Tibial artery (tissue), 4 donors: Measurements from ENCODE around the gene ZC3HAV1L.
A peak's percentile ranks its signal among the peaks of the same experiment; 100 is the strongest.

Source experiments
- DNase-seq, 2 donors: peaks; one replicate each; pipeline ENCODE4 v3.0.0-alpha.2; 2019
- H3K27ac ChIP-seq, 2 donors: fragments of 200-600 bp; sonication (generic) in 1 of 2; 1 replicate in 1 of 2; 2 replicates in 1 of 2; pipeline ENCODE4 v1.5.1; 2018 to 2019; ENCODE audit warnings: mild to moderate bottlenecking in 1 of 2
- H3K27me3 ChIP-seq, 2 donors: fragments of 200-600 bp; sonication (generic) in 1 of 2; one replicate each; pipeline versions ENCODE4 v1.5.1 to v1.6.0; 2016 to 2019
- H3K36me3 ChIP-seq, 3 donors: fragments of 200-600 bp; sonication (generic) in 2 of 3; one replicate each; pipeline ENCODE4 v1.5.1; 2016 to 2019; ENCODE audit warnings: mild to moderate bottlenecking in 2 of 3
- H3K4me1 ChIP-seq, 4 donors: fragments of 200-600 bp; sonication (generic) in 2 of 4; 1 replicate in 3 of 4; 2 replicates in 1 of 4; pipeline ENCODE4 v1.5.1; 2016 to 2019
- H3K4me3 ChIP-seq, 2 donors: fragments of 200-600 bp; sonication (generic) in 1 of 2; 1 replicate in 1 of 2; 2 replicates in 1 of 2; pipeline ENCODE4 v1.5.1; 2018 to 2019; ENCODE audit warnings: mild to moderate bottlenecking in 2 of 2
- H3K9me3 ChIP-seq, 3 donors: fragments of 200-600 bp; sonication (generic) in 1 of 3; one replicate each; pipeline ENCODE4 v1.5.1; 2016 to 2019
- intact Hi-C: fragments of 100-400 bp; cut with DNase I; formaldehyde crosslinking; loops from one replicate; pipeline ENCODE4 v1.15.0; 2023; ENCODE audit warnings: low total_unique reads
- TF ChIP-seq, protein P1 (sequence below), 2 experiments: fragments of 200-600 bp in 1 of 2; fragments of 450-650 bp in 1 of 2; IDR thresholded peaks; one replicate each; pipeline ENCODE4 v1.5.1; 2017 to 2019; ENCODE audit warnings: antibody characterized with exemption in 2 of 2, mild to moderate bottlenecking in 1 of 2, moderate library complexity in 1 of 2

ZC3HAV1L gene, protein sequence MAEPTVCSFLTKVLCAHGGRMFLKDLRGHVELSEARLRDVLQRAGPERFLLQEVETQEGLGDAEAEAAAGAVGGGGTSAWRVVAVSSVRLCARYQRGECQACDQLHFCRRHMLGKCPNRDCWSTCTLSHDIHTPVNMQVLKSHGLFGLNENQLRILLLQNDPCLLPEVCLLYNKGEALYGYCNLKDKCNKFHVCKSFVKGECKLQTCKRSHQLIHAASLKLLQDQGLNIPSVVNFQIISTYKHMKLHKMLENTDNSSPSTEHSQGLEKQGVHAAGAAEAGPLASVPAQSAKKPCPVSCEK

DNA sequence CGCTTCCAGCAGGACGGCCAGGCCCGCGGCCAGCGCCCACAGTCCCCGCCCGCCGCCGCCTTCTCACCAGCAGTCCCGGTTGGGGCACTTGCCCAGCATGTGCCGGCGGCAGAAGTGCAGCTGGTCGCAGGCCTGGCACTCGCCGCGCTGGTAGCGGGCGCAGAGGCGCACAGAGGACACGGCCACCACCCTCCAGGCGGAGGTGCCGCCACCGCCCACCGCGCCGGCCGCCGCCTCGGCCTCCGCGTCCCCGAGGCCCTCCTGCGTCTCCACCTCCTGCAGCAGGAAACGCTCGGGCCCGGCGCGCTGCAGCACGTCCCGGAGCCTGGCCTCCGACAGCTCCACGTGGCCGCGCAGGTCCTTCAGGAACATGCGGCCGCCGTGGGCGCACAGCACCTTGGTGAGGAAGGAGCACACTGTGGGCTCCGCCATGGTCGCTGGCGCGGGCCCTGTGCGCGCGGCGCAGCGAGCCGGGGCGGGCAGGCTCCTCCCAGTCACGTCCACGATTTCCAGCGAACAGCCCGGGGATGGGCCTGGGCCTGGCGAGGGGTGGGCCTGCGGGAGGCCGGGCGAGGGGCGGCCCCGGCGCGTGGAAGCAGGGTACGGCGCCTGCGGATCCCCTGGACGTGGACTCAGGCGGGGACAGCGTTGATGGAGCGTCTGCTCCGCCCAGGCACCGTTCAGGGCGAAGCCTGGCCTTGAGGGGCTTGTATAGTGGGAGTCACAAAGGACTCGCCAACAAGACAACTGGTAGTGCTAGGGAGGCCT, at the start of gene ZC3HAV1L:
TSS of gene ZC3HAV1L (minus strand) at position 457 of the 768 bp plus-strand sequence. CDS start at position 432, 25 bp downstream.
- peak; percentile 33 to 71 for DNase-seq
- Histone ChIP-seq H3K27ac (peak within 1 kb of the TSS; percentile 60 to 68), H3K36me3 (peaks cover 0 to 8% (median 5%) of the 10 kb centered on the region in 3 donors), H3K9me3 (no peaks in the 10 kb centered on the region), H3K4me1 (peaks cover 0 to 18% (median 14%) of the 10 kb centered on the region in 4 donors), H3K27me3 (no peaks in the 10 kb centered on the region), H3K4me3 (peak within 1 kb of the TSS; percentile 71 to 73)
- intact Hi-C loops = no loop called here
- TF ChIP-seq, protein P1, sequence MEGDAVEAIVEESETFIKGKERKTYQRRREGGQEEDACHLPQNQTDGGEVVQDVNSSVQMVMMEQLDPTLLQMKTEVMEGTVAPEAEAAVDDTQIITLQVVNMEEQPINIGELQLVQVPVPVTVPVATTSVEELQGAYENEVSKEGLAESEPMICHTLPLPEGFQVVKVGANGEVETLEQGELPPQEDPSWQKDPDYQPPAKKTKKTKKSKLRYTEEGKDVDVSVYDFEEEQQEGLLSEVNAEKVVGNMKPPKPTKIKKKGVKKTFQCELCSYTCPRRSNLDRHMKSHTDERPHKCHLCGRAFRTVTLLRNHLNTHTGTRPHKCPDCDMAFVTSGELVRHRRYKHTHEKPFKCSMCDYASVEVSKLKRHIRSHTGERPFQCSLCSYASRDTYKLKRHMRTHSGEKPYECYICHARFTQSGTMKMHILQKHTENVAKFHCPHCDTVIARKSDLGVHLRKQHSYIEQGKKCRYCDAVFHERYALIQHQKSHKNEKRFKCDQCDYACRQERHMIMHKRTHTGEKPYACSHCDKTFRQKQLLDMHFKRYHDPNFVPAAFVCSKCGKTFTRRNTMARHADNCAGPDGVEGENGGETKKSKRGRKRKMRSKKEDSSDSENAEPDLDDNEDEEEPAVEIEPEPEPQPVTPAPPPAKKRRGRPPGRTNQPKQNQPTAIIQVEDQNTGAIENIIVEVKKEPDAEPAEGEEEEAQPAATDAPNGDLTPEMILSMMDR (IDR thresholded peaks at IDR 0.05) = no peak

DNA sequence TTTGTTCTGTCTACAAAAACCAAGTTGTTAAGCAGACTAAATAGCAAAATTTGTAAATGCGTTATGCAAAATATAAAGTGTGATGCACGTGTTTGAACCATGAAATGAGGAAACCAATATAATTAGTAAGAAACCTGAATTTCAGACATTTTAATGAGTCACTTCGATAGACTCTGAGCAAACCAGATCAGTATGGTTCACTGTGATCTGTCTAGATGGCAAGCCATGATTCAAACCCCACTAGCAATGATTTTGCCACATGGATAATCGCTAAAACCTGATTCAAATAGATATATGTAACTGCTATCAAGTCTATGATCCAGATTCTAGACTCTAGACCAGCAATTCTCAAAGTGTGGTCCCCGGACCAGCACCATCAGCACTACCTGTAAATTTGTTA, 48.9 kb upstream of the ZC3HAV1L start:
- H3K9me3 ChIP-seq = no peaks in the 10 kb centered on the region
- DNase-seq = no peak
- intact Hi-C loops = no loop called here
- H3K36me3 ChIP-seq = peaks cover 62 to 90% (median 71%) of the 10 kb centered on the region in 3 donors
- H3K27me3 ChIP-seq = no peaks in the 10 kb centered on the region
- no peak overlapping the region for H3K27ac ChIP-seq
- TF ChIP-seq, protein P1 (IDR thresholded peaks at IDR 0.05) = no peak
- no peak overlapping the region for H3K4me3 ChIP-seq
- H3K4me1 ChIP-seq = no peaks in the 10 kb centered on the region

DNA sequence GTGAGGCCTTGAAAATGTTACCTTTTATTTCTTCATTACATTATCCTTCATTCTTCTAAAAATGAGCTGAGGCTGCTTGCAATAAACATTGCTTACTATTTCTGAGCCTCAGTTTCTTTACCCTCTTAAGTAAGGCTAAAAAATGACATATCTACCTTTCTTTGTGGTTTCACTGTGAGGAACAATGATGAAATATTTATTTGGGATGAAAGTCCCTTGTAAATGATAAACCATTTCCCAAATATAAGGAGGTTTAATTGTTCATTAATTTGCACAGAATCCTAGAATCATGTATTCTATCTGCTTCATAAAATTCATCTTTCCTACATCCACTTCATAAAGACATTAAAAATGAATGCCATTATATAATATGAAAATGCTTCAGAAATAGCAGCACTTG, 45.7 kb upstream of the ZC3HAV1L start:
- no peaks in the 10 kb centered on the region for H3K9me3 ChIP-seq
- no peak overlapping the region for H3K27ac ChIP-seq
- DNase-seq = no peak
- no peaks in the 10 kb centered on the region for H3K27me3 ChIP-seq
- TF ChIP-seq, protein P1 (IDR thresholded peaks at IDR 0.05) = no peak
- peaks cover 72 to 98% (median 72%) of the 10 kb centered on the region in 3 donors for H3K36me3 ChIP-seq
- H3K4me3 ChIP-seq = no peak overlapping the region
- intact Hi-C loops = no loop called here
- H3K4me1 ChIP-seq = no peaks in the 10 kb centered on the region

DNA sequence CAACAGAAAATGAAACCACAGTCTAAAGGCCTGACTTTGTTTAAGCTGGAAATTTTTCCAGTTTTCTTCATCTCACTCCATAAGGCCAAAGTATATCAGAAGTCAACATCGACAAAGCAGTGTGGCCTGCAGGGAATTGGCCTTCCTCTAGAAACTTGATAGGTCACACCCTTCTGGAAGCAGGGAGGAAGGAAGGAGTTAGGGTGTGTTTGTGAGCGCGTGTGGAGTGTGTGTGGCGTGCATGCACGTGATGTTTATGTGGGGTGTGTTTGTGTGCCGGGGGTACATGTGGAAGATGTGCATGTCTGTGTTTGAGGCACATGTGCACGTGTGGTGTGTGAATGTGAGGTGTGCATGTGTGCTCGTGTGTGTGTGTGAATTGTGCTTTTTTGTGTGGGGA, 45.1 kb upstream of the ZC3HAV1L start:
- no peaks in the 10 kb centered on the region for H3K27me3 ChIP-seq
- H3K4me3 ChIP-seq = no peak overlapping the region
- TF ChIP-seq, protein P1 (IDR thresholded peaks at IDR 0.05) = no peak
- no peak for DNase-seq
- H3K4me1 ChIP-seq = no peaks in the 10 kb centered on the region
- no peaks in the 10 kb centered on the region for H3K9me3 ChIP-seq
- intact Hi-C loops = no loop called here
- H3K36me3 ChIP-seq = peaks cover 70 to 98% (median 72%) of the 10 kb centered on the region in 3 donors
- no peak overlapping the region for H3K27ac ChIP-seq

DNA sequence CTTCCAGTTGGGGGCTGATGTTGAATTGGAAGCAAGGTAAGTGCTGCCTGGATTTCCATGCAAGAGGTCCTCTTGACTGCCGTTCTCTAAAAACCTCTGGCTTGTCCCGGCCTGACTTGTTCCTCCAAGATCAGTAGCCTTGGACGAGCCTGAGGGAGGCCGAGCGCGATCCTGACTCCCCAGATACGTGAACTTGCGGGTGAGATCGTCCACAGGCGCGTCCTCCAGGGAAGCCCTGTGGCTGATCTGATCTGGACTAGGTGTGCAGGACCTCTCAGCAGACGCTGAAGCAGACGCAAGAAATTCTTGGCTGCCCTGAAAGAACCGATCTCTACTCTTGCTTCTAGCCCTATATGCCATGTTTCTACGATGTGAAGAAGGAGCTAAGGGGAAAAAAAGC, 44.0 kb upstream of the ZC3HAV1L start:
- peaks cover 65 to 89% (median 68%) of the 10 kb centered on the region in 3 donors for H3K36me3 ChIP-seq
- H3K27me3 ChIP-seq = no peaks in the 10 kb centered on the region
- no peaks in the 10 kb centered on the region for H3K9me3 ChIP-seq
- no peak overlapping the region for H3K27ac ChIP-seq
- TF ChIP-seq, protein P1 (IDR thresholded peaks at IDR 0.05) = no peak
- peaks cover 0 to 1% (median under 1%) of the 10 kb centered on the region in 4 donors for H3K4me1 ChIP-seq
- DNase-seq = no peak
- H3K4me3 ChIP-seq = no peak overlapping the region
- intact Hi-C loops = loop anchor here (10.0 kb wide), 1 partner anchor 195 kb away; no protein-coding TSS in a partner anchor
